Osteoblast (primary cell): Measurements from ENCODE around the gene COL1A1. TPM values are rescaled to one million over a fixed set of nuclear protein-coding genes. Genes with fewer than 3 reads are reported as not detected.

Source experiments
- DNase-seq: peaks from one replicate; pipeline ENCODE4 v3.0.0; 2011; ENCODE audit warnings: low spot score, mixed read lengths; ENCODE audit not compliant: insufficient read length; ENCODE audit errors: missing footprints
- H2AFZ ChIP-seq: 2 replicates; pipeline ENCODE4 v1.6.0; 2011; ENCODE audit warnings: mild to moderate bottlenecking, low read length
- H3K27ac ChIP-seq: 2 replicates; pipeline ENCODE4 v1.5.1; 2011; ENCODE audit warnings: mild to moderate bottlenecking, low read depth, low read length, moderate library complexity
- H3K27me3 ChIP-seq: 2 replicates; pipeline ENCODE4 v1.6.0; 2012; ENCODE audit warnings: mild to moderate bottlenecking, control low read depth, inconsistent platforms, low read length, moderate library complexity; ENCODE audit not compliant: insufficient read depth
- H3K36me3 ChIP-seq: 2 replicates; pipeline ENCODE4 v1.5.1; 2011; ENCODE audit warnings: mild to moderate bottlenecking, low read length, control low read depth, moderate library complexity; ENCODE audit not compliant: insufficient read depth
- H3K4me1 ChIP-seq: 2 replicates; pipeline ENCODE4 v1.5.1; 2011; ENCODE audit warnings: mild to moderate bottlenecking, low read length, control low read depth, moderate library complexity; ENCODE audit not compliant: insufficient read depth
- H3K4me2 ChIP-seq: 2 replicates; pipeline ENCODE4 v1.6.0; 2011; ENCODE audit warnings: mild to moderate bottlenecking, low read length; ENCODE audit not compliant: insufficient read depth
- H3K4me3 ChIP-seq: fragments of 200-600 bp; sonication (generic); 3 replicates; pipeline ENCODE4 v1.5.1; 2012; ENCODE audit warnings: mild to moderate bottlenecking, low read length, inconsistent platforms; ENCODE audit not compliant: insufficient read depth
- H3K79me2 ChIP-seq: 2 replicates; pipeline ENCODE4 v1.6.0; 2012; ENCODE audit warnings: mild to moderate bottlenecking, low read length, control low read depth, inconsistent platforms; ENCODE audit not compliant: insufficient read depth
- H3K9me3 ChIP-seq: 2 replicates; pipeline ENCODE4 v1.5.1; 2011; ENCODE audit warnings: low read depth, low read length, control low read depth
- H4K20me1 ChIP-seq: 2 replicates; pipeline ENCODE4 v1.6.0; 2012; ENCODE audit warnings: mild to moderate bottlenecking, low read length, control low read depth; ENCODE audit not compliant: insufficient read depth
- total RNA-seq: library from RNA; depleted of rRNA; stranded (reverse); fragments of >200 nt; gene quantifications from 2 replicates; pipeline ENCODE4 v1.2.3, GENCODE V29; 2012
- TF ChIP-seq, protein P1 (sequence below): IDR thresholded peaks from 2 replicates; pipeline ENCODE4 v1.5.1; 2011; ENCODE audit warnings: mild to moderate bottlenecking, low read depth, low read length, moderate library complexity; ENCODE audit errors: extremely low read depth

COL1A1 gene
- total RNA-seq, 1 donor, result 8,987 TPM

DNA sequence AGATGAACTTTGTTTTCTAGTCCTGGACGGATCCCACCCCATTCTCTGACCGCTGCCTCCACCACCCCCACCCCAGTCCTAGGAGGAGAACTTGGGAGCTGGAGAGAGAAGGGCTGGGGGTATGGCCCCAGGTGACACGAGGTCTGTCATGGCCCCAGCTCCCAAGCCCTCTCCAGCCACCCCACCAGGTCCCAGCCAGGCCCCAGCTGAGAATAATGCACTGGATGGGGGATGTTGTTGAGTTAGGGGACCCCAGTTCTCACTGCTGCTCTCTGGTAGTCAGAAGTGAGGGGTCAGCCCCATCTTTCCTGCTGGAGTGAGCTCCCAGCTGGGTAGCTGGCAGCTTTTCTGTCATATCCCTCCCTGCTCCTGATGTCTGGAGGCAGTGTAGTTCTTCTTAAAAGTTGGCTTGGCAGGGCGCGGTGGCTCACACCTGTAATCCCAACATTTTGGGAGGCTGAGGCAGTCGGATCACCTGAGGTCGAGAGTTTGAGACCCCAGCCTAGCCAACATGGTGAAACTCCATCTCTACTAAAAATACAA, 4.6 kb upstream of the COL1A1 start:
- Histone ChIP-seq H3K9me3 (no peaks in the 10 kb centered on the region), H4K20me1 (peaks cover 3% of the 10 kb centered on the region), H3K4me2 (peak overlapping the region; percentile 69), H3K4me1 (peaks cover 82% of the 10 kb centered on the region), H3K4me3 (no peak overlapping the region), H3K36me3 (no peaks in the 10 kb centered on the region), H3K27me3 (no peaks in the 10 kb centered on the region), H2AFZ (no peak overlapping the region), H3K27ac (peak overlapping the region; percentile 96), H3K79me2 (peaks cover 27% of the 10 kb centered on the region)
- DNase-seq, result peak; percentile 70
- TF ChIP-seq, protein P1, sequence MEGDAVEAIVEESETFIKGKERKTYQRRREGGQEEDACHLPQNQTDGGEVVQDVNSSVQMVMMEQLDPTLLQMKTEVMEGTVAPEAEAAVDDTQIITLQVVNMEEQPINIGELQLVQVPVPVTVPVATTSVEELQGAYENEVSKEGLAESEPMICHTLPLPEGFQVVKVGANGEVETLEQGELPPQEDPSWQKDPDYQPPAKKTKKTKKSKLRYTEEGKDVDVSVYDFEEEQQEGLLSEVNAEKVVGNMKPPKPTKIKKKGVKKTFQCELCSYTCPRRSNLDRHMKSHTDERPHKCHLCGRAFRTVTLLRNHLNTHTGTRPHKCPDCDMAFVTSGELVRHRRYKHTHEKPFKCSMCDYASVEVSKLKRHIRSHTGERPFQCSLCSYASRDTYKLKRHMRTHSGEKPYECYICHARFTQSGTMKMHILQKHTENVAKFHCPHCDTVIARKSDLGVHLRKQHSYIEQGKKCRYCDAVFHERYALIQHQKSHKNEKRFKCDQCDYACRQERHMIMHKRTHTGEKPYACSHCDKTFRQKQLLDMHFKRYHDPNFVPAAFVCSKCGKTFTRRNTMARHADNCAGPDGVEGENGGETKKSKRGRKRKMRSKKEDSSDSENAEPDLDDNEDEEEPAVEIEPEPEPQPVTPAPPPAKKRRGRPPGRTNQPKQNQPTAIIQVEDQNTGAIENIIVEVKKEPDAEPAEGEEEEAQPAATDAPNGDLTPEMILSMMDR, result no peak

DNA sequence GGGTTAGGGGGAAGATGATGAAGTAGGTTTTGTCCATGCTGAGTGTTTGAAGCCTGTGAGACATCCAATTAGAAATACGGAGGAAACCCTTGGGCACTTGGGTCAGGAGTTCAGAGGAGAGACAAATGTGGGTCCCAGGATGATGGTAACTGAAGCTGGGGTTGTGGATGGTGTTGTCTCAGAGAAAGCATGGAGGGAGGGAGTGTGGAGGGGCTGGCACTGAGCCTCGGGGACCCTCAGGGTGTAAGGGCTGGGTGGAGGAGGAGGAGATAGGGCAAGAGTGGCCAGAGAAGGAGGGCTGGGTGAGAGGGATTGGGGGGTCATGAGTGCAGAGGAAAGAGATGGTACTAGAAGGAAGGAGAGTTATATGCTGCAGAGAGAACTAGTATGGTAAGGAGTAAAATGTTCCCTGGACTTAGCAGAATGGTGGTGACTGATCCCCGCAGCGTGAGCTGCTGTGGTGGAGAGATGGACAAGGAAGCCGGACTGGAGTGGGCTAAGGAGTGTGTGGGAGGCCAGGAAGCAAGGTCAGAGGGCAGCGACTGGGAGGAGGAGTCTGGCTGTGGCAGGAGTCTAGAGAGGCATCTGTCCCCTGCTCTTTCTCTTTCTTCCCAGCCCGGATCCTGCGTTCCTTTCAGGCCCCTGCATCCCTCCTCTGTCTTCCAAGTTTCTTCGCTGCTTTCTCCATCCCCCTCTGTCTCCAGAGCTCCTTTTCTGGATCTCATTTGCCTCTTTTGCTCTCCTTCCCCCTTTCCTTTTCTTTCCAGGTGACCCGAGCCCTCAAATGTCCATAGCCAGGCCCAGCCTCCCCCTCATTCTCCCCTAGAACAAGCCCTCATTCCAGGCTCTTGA, 3.9 kb upstream of the COL1A1 start:
- Histone ChIP-seq H3K4me1 (peaks cover 75% of the 10 kb centered on the region), H2AFZ (no peak overlapping the region), H3K27me3 (no peaks in the 10 kb centered on the region), H3K4me2 (peak overlapping the region; percentile 69), H3K9me3 (no peaks in the 10 kb centered on the region), H4K20me1 (peaks cover 10% of the 10 kb centered on the region), H3K4me3 (no peak overlapping the region), H3K27ac (peak overlapping the region; percentile 96), H3K36me3 (no peaks in the 10 kb centered on the region), H3K79me2 (peaks cover 34% of the 10 kb centered on the region)
- peak; percentile 57 for DNase-seq
- TF ChIP-seq, protein P1, result no peak

DNA sequence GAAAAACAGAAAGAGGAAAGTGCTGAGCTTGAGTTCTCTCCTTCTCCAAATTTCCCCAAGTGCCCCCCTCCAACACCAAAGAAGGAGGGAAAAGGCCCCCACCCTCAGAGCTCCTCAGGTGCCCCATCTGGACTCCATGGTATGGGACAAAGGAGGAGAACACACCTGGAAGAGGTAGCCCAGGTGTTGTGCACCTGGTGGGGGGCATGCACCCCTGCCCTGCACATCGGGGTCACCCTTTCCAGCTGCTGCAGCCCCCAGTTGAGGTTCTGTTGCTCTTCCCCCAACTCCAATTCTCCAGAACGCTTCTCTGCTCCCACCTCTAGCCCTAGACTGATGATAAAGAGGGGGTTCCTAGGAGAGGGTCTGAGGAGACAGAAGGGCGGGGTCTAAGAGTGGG, 3.0 kb upstream of the COL1A1 start:
- peaks cover 5% of the 10 kb centered on the region for H3K36me3 ChIP-seq
- H2AFZ ChIP-seq, result no peak overlapping the region
- H4K20me1 ChIP-seq, result peaks cover 16% of the 10 kb centered on the region
- peak overlapping the region; percentile 34 for H3K4me3 ChIP-seq
- H3K27me3 ChIP-seq, result no peaks in the 10 kb centered on the region
- peaks cover 43% of the 10 kb centered on the region for H3K79me2 ChIP-seq
- peak; percentile 57 for DNase-seq
- peak overlapping the region; percentile 96 for H3K27ac ChIP-seq
- peaks cover 67% of the 10 kb centered on the region for H3K4me1 ChIP-seq
- H3K9me3 ChIP-seq, result no peaks in the 10 kb centered on the region
- H3K4me2 ChIP-seq, result peak overlapping the region; percentile 69
- TF ChIP-seq, protein P1, result no peak
